Measurements from ENCODE around the gene ABCD4.

Gene ABCD4

GRCh38 chr14:74312161-74312560, 9.4 kb upstream of the ABCD4 start:
- no peaks in the 10 kb centered on the region for H3K27me3 ChIP-seq (ENCODE audit: low read length)
- H3K4me3 ChIP-seq (ENCODE audit: insufficient read depth, low read length, poor library complexity, severe bottlenecking), result no peak overlapping the region
- H4K20me1 ChIP-seq (ENCODE audit: low read depth, low read length), result no peaks in the 10 kb centered on the region
- TF ChIP-seq EZH2phosphoT487 (conservative IDR thresholded peaks at IDR 0.05; ENCODE audit: low read length) (no peak), CTCF (IDR thresholded peaks at IDR 0.05; ENCODE audit: insufficient read depth, low read length, poor library complexity, severe bottlenecking) (no peak)
- no peaks in the 10 kb centered on the region for H3K36me3 ChIP-seq (ENCODE audit: low read length)
- H3K9ac ChIP-seq (ENCODE audit: low read length), result no peak overlapping the region
- no peak overlapping the region for H3K27ac ChIP-seq (ENCODE audit: low read depth, low read length)
- H3F3A ChIP-seq (ENCODE audit: insufficient read depth), result no peaks in the 10 kb centered on the region
- no peaks in the 10 kb centered on the region for H3K9me3 ChIP-seq (ENCODE audit: insufficient read depth, low read length)
- no peaks in the 10 kb centered on the region for H3K9me2 ChIP-seq (replicated peaks; ENCODE audit: insufficient read depth, low read length)
- no peaks in the 10 kb centered on the region for H3K79me2 ChIP-seq (ENCODE audit: insufficient read depth, low read length)
- H2AFZ ChIP-seq (ENCODE audit: low read depth, low read length, severe bottlenecking), result no peak overlapping the region
- H3K4me2 ChIP-seq (ENCODE audit: low read depth, low read length, poor library complexity, severe bottlenecking), result no peak overlapping the region

- no peak overlapping the region for H3K9ac ChIP-seq (ENCODE audit: low read length)
- TF ChIP-seq CTCF (IDR thresholded peaks at IDR 0.05; ENCODE audit: insufficient read depth, low read length, poor library complexity, severe bottlenecking) (no peak), EZH2phosphoT487 (conservative IDR thresholded peaks at IDR 0.05; ENCODE audit: low read length) (no peak)
- no peaks in the 10 kb centered on the region for H3K27me3 ChIP-seq (ENCODE audit: low read length)
- H3K9me3 ChIP-seq (ENCODE audit: insufficient read depth, low read length), result no peaks in the 10 kb centered on the region
- H3K27ac ChIP-seq (ENCODE audit: low read depth, low read length), result no peak overlapping the region
- no peaks in the 10 kb centered on the region for H3K9me2 ChIP-seq (replicated peaks; ENCODE audit: insufficient read depth, low read length)
- H2AFZ ChIP-seq (ENCODE audit: low read depth, low read length, severe bottlenecking), result no peak overlapping the region
- H4K20me1 ChIP-seq (ENCODE audit: low read depth, low read length), result no peaks in the 10 kb centered on the region
- no peaks in the 10 kb centered on the region for H3F3A ChIP-seq (ENCODE audit: insufficient read depth)
- no peak overlapping the region for H3K4me3 ChIP-seq (ENCODE audit: insufficient read depth, low read length, poor library complexity, severe bottlenecking)
- no peaks in the 10 kb centered on the region for H3K36me3 ChIP-seq (ENCODE audit: low read length)
- H3K79me2 ChIP-seq (ENCODE audit: insufficient read depth, low read length), result no peaks in the 10 kb centered on the region
- no peak overlapping the region for H3K4me2 ChIP-seq (ENCODE audit: low read depth, low read length, poor library complexity, severe bottlenecking)
These were observed 6.6 kb upstream of the ABCD4 start for GRCh38 chr14:74309125-74310022.

- H3K9me3 ChIP-seq (ENCODE audit: insufficient read depth, low read length), result no peaks in the 10 kb centered on the region
- H3K79me2 ChIP-seq (ENCODE audit: insufficient read depth, low read length), result no peaks in the 10 kb centered on the region
- H3F3A ChIP-seq (ENCODE audit: insufficient read depth), result no peaks in the 10 kb centered on the region
- H2AFZ ChIP-seq (ENCODE audit: low read depth, low read length, severe bottlenecking), result no peak overlapping the region
- H3K4me2 ChIP-seq (ENCODE audit: low read depth, low read length, poor library complexity, severe bottlenecking), result no peak overlapping the region
- no peaks in the 10 kb centered on the region for H3K9me2 ChIP-seq (replicated peaks; ENCODE audit: insufficient read depth, low read length)
- no peak overlapping the region for H3K4me3 ChIP-seq (ENCODE audit: insufficient read depth, low read length, poor library complexity, severe bottlenecking)
- H4K20me1 ChIP-seq (ENCODE audit: low read depth, low read length), result no peaks in the 10 kb centered on the region
- no peak overlapping the region for H3K9ac ChIP-seq (ENCODE audit: low read length)
- no peak overlapping the region for H3K27ac ChIP-seq (ENCODE audit: low read depth, low read length)
- no peak for TF ChIP-seq CTCF (IDR thresholded peaks at IDR 0.05; ENCODE audit: insufficient read depth, low read length, poor library complexity, severe bottlenecking)
- TF ChIP-seq EZH2phosphoT487 (conservative IDR thresholded peaks at IDR 0.05; ENCODE audit: low read length), result no peak
- no peaks in the 10 kb centered on the region for H3K36me3 ChIP-seq (ENCODE audit: low read length)
- no peaks in the 10 kb centered on the region for H3K27me3 ChIP-seq (ENCODE audit: low read length)
These were observed 6.0 kb upstream of the ABCD4 start for GRCh38 chr14:74308695-74309094.
